ENCODE measurements around the gene WNK2. TPM values are rescaled to one million over a fixed set of nuclear protein-coding genes. Genes with fewer than 3 reads are reported as not detected.

Gene WNK2
- total RNA-seq, 1 experiment from 2014 or later: not detected

DNA sequence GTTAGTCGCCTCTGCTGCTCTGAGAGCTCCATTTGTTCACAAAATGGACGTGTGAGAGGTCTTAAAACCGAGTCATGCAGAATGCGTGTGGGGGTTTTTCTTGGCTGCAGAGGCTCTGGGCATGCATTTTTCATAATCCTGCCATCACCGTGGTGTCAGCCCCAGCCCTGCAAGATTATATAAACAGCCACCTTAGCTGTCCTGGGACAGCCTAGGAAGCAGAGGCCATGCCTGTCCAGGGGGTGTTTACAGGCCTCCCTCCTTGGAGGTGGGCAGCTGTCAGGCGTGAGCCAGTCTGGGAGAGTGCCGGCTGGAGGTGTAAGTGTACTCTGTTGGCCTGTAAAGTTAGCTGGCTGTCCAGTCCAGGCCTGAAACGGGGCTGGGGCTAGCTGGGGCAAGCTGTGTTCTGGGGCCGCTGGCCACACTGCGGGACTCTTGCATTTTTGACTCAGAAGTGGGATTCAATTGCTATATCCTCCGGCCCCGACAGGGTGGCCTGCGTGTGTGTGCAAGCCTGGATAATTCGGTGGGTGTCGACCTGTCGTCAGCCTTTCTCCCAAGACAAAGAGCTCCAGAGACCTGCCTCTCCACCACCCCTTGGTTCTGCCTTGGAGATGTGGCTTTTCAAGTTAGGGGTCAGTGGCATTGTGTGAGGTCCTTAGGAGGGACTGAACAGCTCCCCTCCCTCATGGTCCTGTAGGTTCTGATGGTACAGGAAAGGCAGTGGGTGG lies 2.4 kb downstream of the WNK2 start:
- Histone ChIP-seq H3K27ac (no peak overlapping the region), H3K4me1 (no peaks in the 10 kb centered on the region), H3K36me3 (no peaks in the 10 kb centered on the region), H3K27me3 (peaks cover 21% of the 10 kb centered on the region), H3K4me3 (no peak overlapping the region), H3K9me3 (replicated peaks) (no peaks in the 10 kb centered on the region)
- DNase-seq: no peak

DNA sequence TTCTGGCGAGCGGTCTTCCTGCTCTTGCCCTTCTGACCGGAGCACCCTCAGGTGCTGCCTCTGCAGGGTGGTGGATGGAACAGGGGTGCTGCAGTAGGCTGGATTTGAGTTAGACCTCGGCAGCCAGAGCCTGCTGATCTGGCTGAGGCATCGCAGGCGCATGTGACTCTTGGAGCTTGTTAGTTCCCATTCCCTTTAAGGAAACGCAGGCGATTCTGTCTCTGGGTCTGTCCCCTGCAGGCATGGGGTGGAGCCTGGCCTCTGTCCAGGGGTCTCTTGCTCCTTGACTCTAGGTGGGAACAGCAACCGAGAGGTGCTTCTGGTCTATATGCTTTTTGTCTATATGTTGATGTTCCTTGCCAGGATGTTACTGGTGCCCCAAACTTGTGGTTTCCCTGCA lies 3.1 kb downstream of the WNK2 start:
- Histone ChIP-seq H3K9me3 (replicated peaks) (no peaks in the 10 kb centered on the region), H3K27ac (no peak overlapping the region), H3K4me1 (no peaks in the 10 kb centered on the region), H3K27me3 (peaks cover 21% of the 10 kb centered on the region), H3K36me3 (no peaks in the 10 kb centered on the region), H3K4me3 (no peak overlapping the region)
- no peak for DNase-seq

DNA sequence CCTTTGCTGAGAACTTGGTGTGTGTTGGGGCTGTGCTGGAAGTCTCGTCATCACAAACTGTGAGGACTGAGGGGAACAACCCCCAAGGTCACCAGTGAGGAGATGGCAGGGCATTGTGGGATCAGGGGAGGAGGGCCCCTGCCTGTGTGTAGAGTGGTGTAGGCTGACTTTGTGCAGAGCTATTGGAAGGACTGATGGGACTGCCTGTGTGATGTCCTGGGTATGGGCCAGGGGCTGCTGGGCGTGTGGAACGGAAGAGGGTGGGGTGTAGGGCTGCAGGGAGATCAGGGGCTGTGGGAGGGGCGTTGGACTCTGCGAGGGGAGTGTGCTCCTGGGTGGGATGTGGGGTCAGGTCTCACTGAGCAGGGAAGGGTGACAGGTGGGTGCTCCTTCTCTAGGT lies 3.6 kb downstream of the WNK2 start:
- H3K27ac ChIP-seq: no peak overlapping the region
- no peaks in the 10 kb centered on the region for H3K4me1 ChIP-seq
- no peak for DNase-seq
- no peaks in the 10 kb centered on the region for H3K9me3 ChIP-seq (replicated peaks)
- H3K4me3 ChIP-seq: no peak overlapping the region
- H3K36me3 ChIP-seq: no peaks in the 10 kb centered on the region
- peaks cover 21% of the 10 kb centered on the region for H3K27me3 ChIP-seq

DNA sequence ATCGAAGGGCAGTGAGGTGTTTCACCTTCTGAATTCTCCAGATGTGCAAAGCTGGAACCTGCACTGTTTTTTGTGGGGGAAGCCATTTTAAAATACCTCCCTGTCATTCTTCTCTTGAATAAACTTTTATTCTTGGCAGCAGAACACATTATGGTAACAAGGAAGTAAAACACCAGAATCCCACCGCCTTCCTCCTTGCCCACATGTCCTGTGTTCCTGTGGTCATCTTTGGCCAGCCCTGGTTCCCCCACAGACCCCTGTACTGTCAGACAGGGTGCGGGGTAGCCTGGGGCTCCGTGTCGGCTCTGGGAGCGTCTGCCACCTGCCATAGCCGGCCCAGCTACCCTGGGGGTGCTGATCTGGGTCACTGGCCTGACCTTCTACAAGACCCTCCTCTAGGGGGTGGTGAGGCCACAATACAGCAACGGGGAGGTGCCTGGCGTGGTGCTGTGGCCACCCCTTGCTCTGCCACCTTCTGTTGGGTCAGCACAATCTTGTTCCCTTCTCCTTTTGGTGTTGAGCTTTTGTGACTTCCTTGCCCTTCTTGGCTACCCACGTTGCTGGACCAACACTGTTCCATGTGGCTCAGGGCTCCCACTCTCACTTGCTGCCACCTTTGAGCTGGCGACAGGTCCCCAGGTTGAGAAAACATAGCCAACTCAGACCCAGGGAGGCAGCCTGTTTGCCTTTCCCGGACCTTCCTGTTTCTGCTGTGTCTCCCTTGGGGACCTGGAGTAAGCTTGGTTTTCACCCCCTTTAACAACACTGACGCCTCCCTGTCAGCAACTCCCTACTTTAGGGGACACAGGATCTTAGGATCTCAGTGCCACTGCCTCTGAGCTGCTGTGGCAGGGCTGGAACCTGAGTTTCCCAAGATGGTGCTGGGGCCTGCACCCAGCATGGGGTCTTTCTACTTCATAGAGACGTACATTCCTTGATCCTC lies 4.8 kb downstream of the WNK2 start:
- peaks cover 21% of the 10 kb centered on the region for H3K27me3 ChIP-seq

DNA sequence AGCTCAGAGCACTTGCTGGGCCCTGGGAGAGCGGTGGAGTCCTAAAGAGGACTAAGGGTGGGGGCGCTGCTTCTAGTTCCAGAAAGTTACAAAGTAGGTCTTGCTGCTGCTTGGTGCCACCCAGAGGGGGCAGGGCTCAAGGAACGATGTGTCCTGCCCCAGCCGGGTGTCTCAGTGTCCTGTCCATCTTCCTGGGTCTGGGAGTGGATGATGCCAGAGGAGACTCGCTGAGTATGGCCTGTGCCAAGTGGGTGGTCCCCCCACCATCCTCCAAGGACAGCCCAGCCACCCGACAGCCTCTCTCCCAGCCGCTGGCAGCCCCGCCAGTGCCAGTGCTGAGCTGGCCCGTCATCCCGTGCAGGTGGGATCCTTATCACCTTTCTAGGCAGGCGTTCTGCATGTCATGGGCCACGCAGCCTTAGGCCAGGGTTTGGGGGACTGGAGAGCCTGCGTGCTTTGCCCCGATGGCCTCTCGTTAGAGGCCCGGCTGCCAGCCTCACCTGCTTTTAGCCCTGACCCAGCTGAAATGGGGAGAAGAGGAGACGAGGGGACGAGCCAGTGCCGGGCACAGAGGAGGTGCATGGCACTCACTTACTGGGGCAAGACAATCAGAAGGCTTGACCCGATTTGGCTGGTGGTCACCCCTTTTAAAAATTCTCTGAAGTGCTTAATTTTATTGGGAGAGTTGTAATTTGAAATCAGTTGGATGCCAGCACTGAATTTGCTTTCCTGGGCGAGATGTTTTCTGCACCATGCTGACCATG lies 5.6 kb downstream of the WNK2 start:
- Histone ChIP-seq H3K4me3 (no peak overlapping the region), H3K9me3 (replicated peaks) (no peaks in the 10 kb centered on the region), H3K36me3 (no peaks in the 10 kb centered on the region), H3K4me1 (no peaks in the 10 kb centered on the region), H3K27ac (no peak overlapping the region), H3K27me3 (peaks cover 21% of the 10 kb centered on the region)
- DNase-seq: no peak

More for the DNA sequence above, 4.8 kb downstream of the WNK2 start:
- no peak overlapping the region for H3K4me3 ChIP-seq
- no peaks in the 10 kb centered on the region for H3K9me3 ChIP-seq (replicated peaks)
- H3K27ac ChIP-seq: no peak overlapping the region
- DNase-seq: no peak
- no peaks in the 10 kb centered on the region for H3K4me1 ChIP-seq
- H3K36me3 ChIP-seq: no peaks in the 10 kb centered on the region

DNA sequence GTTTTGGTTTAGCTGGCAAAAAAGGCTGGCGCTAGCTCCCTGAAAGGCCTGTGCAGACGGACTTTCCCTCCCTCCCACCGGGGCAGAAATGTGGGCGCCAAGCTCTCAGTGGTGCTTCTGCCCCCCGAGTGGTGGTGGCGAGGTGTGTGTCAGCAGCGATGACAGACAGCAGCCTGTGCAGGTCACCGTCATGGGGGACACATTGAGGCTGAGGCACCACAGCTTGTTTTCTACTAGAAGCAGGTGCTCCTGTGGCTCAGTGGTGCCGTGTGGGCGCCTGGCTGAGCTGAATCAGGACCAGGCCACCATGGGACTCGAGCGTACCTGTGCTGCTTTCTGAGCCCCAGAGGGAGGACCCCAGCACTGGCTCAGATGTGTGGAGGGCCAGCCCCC lies 6.2 kb downstream of the WNK2 start:
- Histone ChIP-seq H3K36me3 (no peaks in the 10 kb centered on the region), H3K4me1 (no peaks in the 10 kb centered on the region), H3K27ac (no peak overlapping the region), H3K4me3 (no peak overlapping the region), H3K9me3 (replicated peaks) (no peaks in the 10 kb centered on the region), H3K27me3 (peaks cover 21% of the 10 kb centered on the region)
- no peak for DNase-seq

DNA sequence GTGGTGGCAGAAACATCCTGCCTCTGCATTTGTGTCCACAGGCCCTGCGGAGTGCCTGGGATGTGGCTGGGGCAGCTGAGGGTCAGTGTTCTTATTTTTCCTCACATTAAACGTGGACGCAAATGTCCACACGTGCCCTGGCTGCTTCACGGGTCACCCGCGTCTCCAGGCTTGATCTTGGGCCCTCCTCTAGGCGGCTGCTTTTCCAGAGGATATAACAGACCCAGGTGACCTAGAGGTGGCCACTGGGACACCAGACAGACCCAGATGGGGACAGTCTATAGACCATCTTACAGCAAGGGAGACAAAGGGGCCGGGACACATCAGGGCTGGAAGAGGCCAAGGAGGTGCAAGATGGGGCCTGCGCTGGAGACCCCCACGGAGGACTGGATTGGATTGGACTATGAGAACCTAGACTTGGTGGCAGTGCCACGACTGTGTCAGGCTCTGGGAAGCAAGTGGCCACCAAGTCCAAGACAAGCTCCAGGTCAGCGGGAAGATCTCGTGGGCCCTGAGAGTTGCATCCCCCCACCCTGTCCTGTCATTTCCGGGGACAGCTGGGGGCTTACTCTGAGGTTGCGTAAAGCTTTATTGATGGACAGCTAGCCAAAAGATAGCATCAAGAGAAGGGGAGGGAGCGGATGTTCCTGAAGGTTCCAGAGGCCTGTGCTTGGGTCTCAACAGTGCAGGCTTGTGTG lies 6.9 kb downstream of the WNK2 start:
- Histone ChIP-seq H3K36me3 (no peaks in the 10 kb centered on the region), H3K27me3 (peaks cover 21% of the 10 kb centered on the region), H3K4me1 (no peaks in the 10 kb centered on the region), H3K27ac (no peak overlapping the region), H3K9me3 (replicated peaks) (no peaks in the 10 kb centered on the region), H3K4me3 (no peak overlapping the region)
- no peak for DNase-seq

DNA sequence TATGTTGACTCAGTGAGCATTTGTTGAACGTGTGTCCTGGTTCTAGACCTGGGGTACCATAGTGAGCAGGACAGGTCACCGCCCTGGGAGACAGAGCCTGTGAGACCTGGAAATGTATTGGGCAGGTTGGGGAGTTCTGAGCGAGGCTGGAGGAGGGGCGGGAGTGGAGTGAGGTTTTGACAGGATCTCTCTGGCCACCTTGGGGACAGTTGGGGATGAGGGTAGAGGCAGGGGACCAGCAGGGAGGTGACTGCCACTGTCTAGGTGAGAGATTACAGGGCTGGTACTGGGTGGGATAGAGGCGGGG lies 7.4 kb downstream of the WNK2 start:
- no peak for DNase-seq
- H3K27ac ChIP-seq: no peak overlapping the region
- H3K27me3 ChIP-seq: peaks cover 21% of the 10 kb centered on the region
- no peaks in the 10 kb centered on the region for H3K4me1 ChIP-seq
- no peaks in the 10 kb centered on the region for H3K36me3 ChIP-seq
- H3K4me3 ChIP-seq: no peak overlapping the region
- H3K9me3 ChIP-seq (replicated peaks): no peaks in the 10 kb centered on the region

DNA sequence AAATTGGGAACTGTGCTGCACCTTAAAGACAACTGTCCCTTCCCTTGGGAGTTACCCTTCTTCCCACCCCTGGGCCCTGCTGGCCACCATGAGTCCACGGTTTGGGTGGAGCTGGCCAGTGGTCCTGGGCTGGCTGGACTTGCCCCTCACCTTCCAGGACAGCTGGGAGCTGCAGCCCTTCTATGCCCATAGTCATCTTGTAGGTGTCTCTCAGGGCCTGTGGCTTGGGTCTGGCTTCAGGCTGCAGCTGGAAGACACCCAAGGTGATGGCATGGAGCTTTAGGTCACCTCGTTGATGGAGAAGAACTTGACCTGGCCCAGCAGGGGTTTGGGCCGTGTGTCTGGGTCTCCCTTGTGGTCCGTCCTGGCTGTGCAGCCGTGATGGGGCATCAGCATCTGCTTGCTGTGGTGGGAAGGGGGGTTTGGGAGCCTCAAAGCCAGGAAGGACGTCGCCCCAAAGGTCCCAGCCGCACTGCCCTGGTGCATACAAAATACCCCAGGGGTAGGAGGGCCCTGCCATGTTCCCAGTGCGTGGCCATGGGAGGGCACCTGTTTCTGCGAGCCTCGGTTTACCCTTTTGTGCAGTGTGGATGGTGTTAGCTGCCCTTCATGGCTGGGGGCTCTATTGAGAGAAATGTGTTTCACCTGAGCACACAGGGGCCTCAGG lies 8.9 kb downstream of the WNK2 start:
- peaks cover 14% of the 10 kb centered on the region for H3K27me3 ChIP-seq
- H3K27ac ChIP-seq: no peak overlapping the region
- H3K36me3 ChIP-seq: no peaks in the 10 kb centered on the region
- H3K4me3 ChIP-seq: no peak overlapping the region
- H3K9me3 ChIP-seq (replicated peaks): no peaks in the 10 kb centered on the region
- DNase-seq: no peak
- no peaks in the 10 kb centered on the region for H3K4me1 ChIP-seq

DNA sequence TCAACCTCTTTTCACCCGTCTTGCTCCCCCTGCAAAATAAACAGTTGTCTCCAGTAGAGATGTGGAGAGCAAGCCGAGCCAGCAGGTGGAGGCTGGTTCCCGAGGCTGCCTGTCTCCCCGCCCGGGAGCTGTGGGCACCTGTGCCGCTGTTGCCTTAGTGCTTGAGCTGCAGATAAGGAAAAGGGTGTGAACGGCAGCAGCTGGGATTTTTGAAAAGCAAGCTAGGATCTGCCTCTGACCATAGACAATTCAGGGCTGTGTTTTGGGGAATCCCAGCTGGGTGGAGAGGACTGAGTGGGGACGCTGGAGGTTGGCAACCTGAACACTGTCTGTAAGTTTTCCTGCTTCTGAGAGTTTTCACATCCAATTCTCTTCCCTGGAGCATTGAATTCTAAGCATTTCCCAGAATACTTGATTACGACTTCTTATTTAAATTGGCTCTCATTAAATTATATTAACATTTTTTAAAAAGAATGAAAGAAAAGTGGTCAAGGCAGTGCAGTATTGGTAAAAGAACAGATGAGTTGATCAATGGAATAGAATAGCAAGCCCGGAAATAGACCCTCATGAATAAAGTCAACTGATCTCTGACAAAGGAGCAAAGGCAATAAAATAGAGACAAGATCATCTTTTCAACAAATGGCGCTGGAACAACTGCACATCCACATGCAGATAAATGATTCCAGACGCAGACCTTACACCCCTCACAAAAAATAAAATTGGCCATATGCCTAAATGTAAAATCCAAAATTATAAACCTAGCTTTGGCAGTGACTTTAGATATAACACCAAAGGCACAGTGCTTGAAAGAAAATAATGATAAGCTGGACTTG lies 9.7 kb downstream of the WNK2 start:
- no peaks in the 10 kb centered on the region for H3K4me1 ChIP-seq
- no peaks in the 10 kb centered on the region for H3K9me3 ChIP-seq (replicated peaks)
- no peak for DNase-seq
- H3K4me3 ChIP-seq: no peak overlapping the region
- H3K36me3 ChIP-seq: no peaks in the 10 kb centered on the region
- H3K27me3 ChIP-seq: peaks cover 10% of the 10 kb centered on the region
- no peak overlapping the region for H3K27ac ChIP-seq

DNA sequence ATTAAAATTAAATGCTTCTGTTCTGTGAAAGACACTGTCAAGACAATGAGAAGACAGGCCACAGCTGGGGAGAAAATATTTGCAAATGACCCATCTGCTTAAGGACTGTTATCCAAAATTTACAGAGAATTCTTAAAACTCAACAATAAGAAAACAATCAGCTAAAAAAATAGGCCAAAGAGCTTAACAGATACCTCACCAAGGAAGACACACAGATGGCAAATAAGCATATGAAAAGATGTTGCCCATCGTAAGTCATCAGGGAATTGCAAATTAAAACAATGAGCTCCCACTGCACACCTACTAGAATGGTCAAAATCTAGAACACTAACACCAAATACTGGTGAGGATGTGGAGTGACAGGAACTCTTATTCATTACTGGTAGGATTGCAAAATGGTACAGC lies 10.3 kb downstream of the WNK2 start:
- no peak for DNase-seq
- no peaks in the 10 kb centered on the region for H3K36me3 ChIP-seq

DNA sequence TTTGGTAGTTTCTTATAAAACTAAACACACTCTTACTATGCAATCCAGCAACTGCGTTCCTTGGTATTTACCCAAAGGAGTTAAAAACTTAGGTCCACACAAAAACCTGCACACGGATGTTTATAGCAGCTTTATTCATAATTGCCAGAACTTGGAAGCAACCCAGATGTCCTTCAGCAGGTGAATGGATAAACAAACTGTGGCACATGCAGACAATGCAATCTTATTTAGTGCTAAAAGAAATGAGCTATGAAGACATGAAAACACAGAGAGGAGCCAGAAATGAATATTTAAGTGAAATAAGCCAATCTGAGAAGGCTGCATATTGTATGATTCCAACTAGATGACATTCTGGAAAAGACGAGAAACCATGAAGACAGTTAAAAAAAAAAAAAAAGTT lies 10.7 kb downstream of the WNK2 start:
- H3K4me3 ChIP-seq: no peak overlapping the region
- no peaks in the 10 kb centered on the region; the same call in 1 of the 2 replicates for H3K27me3 ChIP-seq
- H3K27ac ChIP-seq: no peak overlapping the region
- no peaks in the 10 kb centered on the region for H3K4me1 ChIP-seq
- no peak for DNase-seq
- H3K36me3 ChIP-seq: no peaks in the 10 kb centered on the region
- no peaks in the 10 kb centered on the region for H3K9me3 ChIP-seq (replicated peaks)

More for the DNA sequence above, 10.3 kb downstream of the WNK2 start:
- no peaks in the 10 kb centered on the region for H3K4me1 ChIP-seq
- H3K4me3 ChIP-seq: no peak overlapping the region
- no peak overlapping the region for H3K27ac ChIP-seq
- H3K9me3 ChIP-seq (replicated peaks): no peaks in the 10 kb centered on the region
- peaks cover 4% of the 10 kb centered on the region for H3K27me3 ChIP-seq

Measured in SJCRH30 (cell line).